ENCODE data around the gene TUBB2A. TPM values are rescaled to one million over a fixed set of nuclear protein-coding genes. Genes with fewer than 3 reads are reported as not detected.
"Not testable (repeated sequence)": the region's sequence is repeated elsewhere in the genome, so short reads cannot be mapped to it uniquely, and the experiment has no call there.

The TUBB2A gene
- total RNA-seq, 1 donor from 2014 or later: 260 TPM

- not testable (repeated sequence) for DNase-seq (ENCODE audit: extremely low read depth, low read depth, low spot score)
These were observed 887 bp downstream of the TUBB2A start for GRCh38 chr6:3156184-3157130.

GRCh38 chr6:3155416-3155815 is 1.9 kb downstream of the TUBB2A start:
- DNase-seq (ENCODE audit: extremely low read depth, low read depth, low spot score): not testable (repeated sequence)

- no peak for DNase-seq (ENCODE audit: extremely low read depth, low read depth, low spot score)
These were observed 4.7 kb downstream of the TUBB2A start for GRCh38 chr6:3152689-3153088.

- no peak for DNase-seq (ENCODE audit: extremely low read depth, low read depth, low spot score)
These were observed 5.7 kb downstream of the TUBB2A start for GRCh38 chr6:3151691-3152090.

GRCh38 chr6:3147914-3148757 is 9.2 kb downstream of the TUBB2A start:
- no peak for DNase-seq (ENCODE audit: extremely low read depth, low read depth, low spot score)

GRCh38 chr6:3144571-3144970 is 12.8 kb downstream of the TUBB2A start:
- no peak for DNase-seq (ENCODE audit: extremely low read depth, low read depth, low spot score)

GRCh38 chr6:3143158-3143557 is 14.2 kb downstream of the TUBB2A start:
- no peak for DNase-seq (ENCODE audit: extremely low read depth, low read depth, low spot score)

GRCh38 chr6:3142536-3142935 is 14.8 kb downstream of the TUBB2A start:
- no peak for DNase-seq (ENCODE audit: extremely low read depth, low read depth, low spot score)

GRCh38 chr6:3140201-3140600 is 17.1 kb downstream of the TUBB2A start:
- no peak for DNase-seq (ENCODE audit: extremely low read depth, low read depth, low spot score)

GRCh38 chr6:3139090-3139903 is 18.0 kb downstream of the TUBB2A start:
- no peak for DNase-seq (ENCODE audit: extremely low read depth, low read depth, low spot score)

- DNase-seq (ENCODE audit: extremely low read depth, low read depth, low spot score): no peak
These were observed 19.0 kb downstream of the TUBB2A start for GRCh38 chr6:3138341-3138740.

- not testable (repeated sequence) for DNase-seq (ENCODE audit: extremely low read depth, low read depth, low spot score)
These were observed 19.5 kb downstream of the TUBB2A start for GRCh38 chr6:3137873-3138272.

- no peak for DNase-seq (ENCODE audit: extremely low read depth, low read depth, low spot score)
These were observed 20.1 kb downstream of the TUBB2A start for GRCh38 chr6:3137057-3137777.

GRCh38 chr6:3136292-3137011 is 20.9 kb downstream of the TUBB2A start:
- DNase-seq (ENCODE audit: extremely low read depth, low read depth, low spot score): no peak

- DNase-seq (ENCODE audit: extremely low read depth, low read depth, low spot score): no peak
These were observed 21.6 kb downstream of the TUBB2A start for GRCh38 chr6:3135668-3136291.

- DNase-seq (ENCODE audit: extremely low read depth, low read depth, low spot score): no peak
These were observed 23.8 kb downstream of the TUBB2A start for GRCh38 chr6:3133515-3133914.

GRCh38 chr6:3131695-3132094 is 25.6 kb downstream of the TUBB2A start:
- DNase-seq (ENCODE audit: extremely low read depth, low read depth, low spot score): no peak

GRCh38 chr6:3128356-3129108 is 28.8 kb downstream of the TUBB2A start:
- no peak for DNase-seq (ENCODE audit: extremely low read depth, low read depth, low spot score)
